Stimulated activated CD4-positive, alpha-beta T cell treated with anti-CD3 and anti-CD28 coated beads, Interleukin-12 subunit alpha, Interleukin-12 subunit beta, amount 100 ng/mL, for 4 hours (primary cell): ENCODE measurements around the gene PARD3B.

Experiments
- DNase-seq: peaks from one replicate; pipeline ENCODE4 v3.0.0-alpha.2; 2020

PARD3B gene

DNA sequence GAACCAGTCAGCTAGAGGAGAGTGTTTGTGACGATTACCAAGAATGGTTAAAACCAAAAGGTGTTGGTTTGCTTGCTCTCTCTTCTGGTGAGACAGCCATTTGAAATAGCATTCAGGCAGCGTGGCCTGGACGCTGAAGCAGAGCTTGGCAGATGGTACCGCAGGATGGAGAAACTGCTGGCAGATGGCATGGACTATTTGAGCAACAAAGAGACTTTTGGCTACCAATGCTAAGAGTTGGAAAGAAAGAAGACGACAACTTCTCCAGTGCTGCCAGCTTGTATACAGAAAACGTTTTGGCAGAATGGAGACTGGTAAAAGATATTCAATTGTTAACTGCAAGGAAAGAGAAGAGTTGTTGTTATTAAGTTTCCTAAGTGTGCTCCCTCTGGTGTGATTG is 315.0 kb downstream of the PARD3B start:
- DNase-seq = no peak

GRCh38 chr2:204862809-204863208 is 317.5 kb downstream of the PARD3B start:
- no peak for DNase-seq

- DNase-seq = no peak
Measured at GRCh38 chr2:204863336-204863735, 318.1 kb downstream of the PARD3B start.

GRCh38 chr2:204869132-204869823 is 324.0 kb downstream of the PARD3B start:
- no peak for DNase-seq

GRCh38 chr2:204870053-204870452 is 324.8 kb downstream of the PARD3B start:
- no peak for DNase-seq

DNA sequence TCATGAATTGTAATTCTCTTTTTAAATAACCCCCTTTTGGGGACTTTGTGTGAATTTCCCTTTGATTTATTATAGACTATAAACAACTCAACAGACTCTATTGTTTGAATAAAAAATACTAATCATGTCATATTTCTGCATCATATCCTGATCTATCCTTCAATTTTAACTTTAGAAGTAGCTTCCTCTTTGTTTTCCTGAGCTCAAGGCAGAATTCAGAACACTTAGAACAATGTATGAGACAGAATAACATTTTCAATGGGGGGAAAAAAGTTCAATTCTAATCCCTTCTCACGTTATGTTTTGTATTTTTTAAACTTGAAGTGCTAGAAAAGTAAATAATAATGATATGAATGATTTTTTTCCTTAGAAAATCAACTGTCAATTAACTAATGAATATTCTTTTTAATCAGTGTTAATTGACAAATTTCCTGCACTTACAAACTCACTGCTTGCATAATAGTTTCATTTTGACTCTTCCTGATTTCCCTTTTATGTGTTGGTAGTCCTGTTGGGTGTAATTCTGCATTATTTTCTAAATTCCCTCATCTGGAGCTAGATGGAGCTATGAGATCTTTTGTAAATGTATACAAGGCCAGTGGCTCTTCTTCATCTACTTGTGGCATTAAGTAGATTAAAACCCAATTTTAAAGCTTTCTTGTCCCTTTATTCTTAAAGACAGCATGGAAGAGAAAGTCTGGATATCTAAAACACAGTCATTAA is 326.1 kb downstream of the PARD3B start:
- DNase-seq = no peak

GRCh38 chr2:204876311-204876710 is 331.0 kb downstream of the PARD3B start:
- no peak for DNase-seq

DNA sequence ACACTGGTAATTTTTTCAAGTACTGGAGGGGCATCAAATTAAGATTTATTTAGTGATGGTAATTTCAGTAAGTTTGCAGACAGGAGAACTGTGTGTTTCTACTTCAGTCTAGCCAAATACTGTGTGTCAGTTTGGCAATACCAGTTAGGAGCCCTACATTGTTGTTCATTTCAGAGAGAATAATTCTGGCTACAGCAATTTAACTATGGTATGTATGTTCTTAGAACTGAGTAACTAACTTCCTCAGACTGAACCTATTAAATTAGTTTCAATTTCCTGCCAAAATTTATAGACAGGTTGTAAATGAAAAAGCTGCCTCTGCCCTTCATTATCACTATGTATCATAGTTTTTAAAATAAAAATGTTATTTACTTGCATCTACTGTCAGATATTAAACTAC is 332.4 kb downstream of the PARD3B start:
- no peak for DNase-seq

- DNase-seq = no peak
Measured at GRCh38 chr2:204880928-204881327, 335.7 kb downstream of the PARD3B start.

GRCh38 chr2:204881655-204882054 is 336.4 kb downstream of the PARD3B start:
- no peak for DNase-seq

DNA sequence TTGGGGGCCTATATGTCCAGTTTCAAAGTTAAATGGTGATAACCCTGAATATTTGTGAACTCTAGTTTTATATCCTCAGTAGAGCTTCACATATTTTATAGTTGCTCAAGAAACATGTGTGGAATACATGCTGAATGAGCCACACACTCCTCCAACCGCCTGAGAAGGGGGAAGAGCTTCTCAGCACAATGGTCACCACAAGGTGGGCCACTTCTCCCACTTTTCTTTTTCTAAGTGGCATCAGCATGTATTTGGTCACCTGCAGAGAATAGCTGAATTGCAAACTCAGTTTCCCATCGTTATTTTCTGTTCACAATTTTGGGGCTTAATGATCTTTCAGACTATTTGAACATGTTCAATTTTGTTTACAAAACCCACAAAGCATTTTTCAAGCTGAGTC is 340.5 kb downstream of the PARD3B start:
- no peak for DNase-seq

GRCh38 chr2:204886713-204887112 is 341.4 kb downstream of the PARD3B start:
- no peak for DNase-seq

DNA sequence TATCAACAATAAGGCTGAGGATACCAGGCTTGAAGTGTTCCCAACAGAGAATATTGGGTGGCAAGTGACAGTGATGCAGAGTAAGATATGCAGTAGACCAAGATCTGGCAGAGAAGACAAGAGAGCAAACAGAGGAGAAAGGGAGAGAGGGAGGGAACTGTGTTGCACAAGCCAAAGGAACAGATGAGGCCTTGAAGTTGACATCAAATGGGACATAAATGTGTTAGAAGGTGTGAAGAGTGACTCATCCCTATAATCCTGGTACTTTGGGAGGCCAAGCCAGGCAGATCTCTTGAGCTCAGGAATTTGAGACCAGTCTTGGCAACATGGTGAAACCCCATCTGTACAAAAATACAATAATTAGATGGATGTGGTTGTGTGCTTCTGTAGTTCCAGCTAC is 342.9 kb downstream of the PARD3B start:
- no peak for DNase-seq

- DNase-seq = no peak
Measured at GRCh38 chr2:204890680-204891079, 345.4 kb downstream of the PARD3B start.

DNA sequence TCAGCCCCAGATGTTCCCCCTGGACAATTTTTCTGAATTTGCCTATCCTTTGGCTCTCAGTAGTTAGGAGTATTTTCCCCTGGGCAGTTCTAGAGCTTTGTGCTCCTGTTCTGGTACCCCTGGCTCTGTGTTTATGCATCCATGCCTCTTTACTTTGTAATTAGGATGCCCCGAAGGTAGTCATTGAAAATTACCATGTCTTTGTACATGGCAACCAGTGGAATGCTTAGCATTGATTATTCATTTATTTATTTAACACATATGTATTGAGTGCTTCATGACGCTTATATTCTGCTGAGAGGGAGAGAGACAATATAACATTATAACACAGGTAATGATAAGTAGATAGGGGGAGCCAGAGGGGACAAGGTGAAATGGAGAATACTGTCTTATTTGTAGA is 346.5 kb downstream of the PARD3B start:
- no peak for DNase-seq

DNA sequence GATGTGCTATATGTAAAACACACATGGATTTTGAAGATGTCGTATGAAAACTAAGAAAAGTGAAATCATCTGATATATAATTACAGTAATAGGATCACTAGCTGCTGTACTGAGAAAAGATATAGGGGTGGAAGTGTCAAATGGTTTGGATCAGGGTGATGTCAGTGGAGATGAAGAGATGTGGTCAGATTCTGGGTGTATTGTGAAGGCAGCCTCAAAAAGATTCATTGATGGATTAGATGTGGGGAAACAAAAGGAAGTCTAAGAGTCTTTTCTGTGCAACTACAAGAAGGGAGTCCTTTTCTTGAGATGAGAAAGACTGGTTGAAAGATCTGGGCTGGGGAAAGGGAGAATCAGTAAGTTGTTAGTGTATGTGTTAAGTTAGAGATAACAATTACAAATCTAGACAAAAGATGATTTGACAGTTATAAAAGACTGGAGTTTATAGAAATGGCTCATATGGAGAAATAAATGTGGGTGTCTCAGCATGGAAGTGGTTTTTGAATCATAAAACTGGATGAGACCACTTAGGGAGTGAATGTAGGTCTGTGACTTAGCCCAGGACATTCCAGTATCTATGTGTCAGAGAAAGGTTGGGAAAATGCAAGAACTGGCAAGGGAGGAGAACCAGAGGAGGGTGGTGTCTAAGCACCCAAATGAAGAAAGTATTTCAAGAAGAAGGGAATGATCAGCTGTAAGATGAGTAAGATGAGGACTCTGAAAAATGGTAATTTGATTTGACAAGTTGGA is 347.4 kb downstream of the PARD3B start:
- no peak for DNase-seq

DNA sequence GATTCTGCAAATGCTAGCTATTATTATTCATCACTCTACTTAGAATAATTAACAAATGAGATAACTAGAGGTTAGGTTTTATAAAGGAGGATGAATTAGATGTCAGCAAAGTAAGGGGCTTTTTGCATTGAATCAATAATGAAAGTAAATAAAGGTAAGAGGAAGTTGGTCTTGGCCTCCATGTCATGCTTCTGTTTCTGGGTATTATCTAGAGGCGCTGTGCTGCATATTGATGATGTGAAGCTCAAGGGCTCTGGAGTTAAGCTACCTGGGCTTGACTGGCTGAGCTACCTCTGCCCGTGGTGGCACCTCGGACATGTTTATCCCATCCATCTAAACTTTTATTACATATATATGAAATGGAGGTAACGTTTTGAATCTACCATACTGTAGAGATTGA is 350.9 kb downstream of the PARD3B start:
- DNase-seq = no peak

GRCh38 chr2:204897561-204897960 is 352.3 kb downstream of the PARD3B start:
- DNase-seq = no peak

GRCh38 chr2:204898928-204899640 is 353.8 kb downstream of the PARD3B start:
- DNase-seq = no peak

DNA sequence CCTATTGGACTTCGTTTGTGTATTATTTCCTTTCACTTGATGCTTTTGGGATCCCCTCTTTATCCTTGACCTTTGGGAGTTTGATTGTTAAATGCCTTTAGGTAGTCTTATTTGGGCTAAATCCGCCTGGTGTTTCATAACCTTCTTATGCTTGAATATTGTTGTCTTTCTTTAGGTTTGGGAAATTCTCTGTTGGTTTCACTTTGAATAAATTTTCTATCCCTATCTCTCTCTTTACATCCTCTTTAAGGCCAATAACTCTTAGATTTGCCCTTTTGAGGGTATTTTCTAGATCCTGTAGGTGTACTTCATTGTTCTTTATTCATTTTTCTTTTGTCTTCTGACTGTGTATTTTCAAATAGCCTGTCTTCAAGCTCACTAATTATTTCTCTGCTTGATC is 354.7 kb downstream of the PARD3B start:
- no peak for DNase-seq

- DNase-seq = no peak
Measured at GRCh38 chr2:204900487-204900886, 355.2 kb downstream of the PARD3B start.

DNA sequence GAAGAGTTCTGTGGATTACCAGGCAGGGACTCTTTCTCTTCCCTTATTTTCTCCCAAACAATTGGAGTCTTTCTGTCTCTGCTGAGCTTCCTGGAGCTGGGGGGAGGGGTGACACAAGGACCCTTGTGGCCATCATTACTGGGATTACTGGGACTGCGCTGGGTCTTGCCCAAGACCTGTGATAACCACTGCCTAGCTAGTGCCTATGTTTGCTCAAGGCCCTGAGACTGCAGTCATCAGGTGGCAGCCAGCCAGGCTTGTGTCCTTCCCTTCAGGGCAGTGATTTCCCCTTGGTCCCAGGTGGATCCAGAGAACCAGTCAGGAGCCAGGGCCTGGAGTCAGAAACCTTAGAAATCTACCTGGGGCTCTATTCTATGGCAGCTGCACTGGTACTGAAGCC is 355.6 kb downstream of the PARD3B start:
- DNase-seq = no peak

- no peak for DNase-seq
Measured at GRCh38 chr2:204901591-204901990, 356.3 kb downstream of the PARD3B start.
